H1 (cell line): ENCODE results near the gene RNGTT.

Experiments used
- EGR1 ChIP-seq: IDR thresholded peaks from 2 replicates; pipeline ENCODE4 v1.6.1; 2011; ENCODE audit warnings: low read depth, low read length, borderline replicate concordance
- EZH2 ChIP-seq: fragments of 200-600 bp; sonication (generic); IDR thresholded peaks from 2 replicates; pipeline ENCODE4 v1.7.1; 2012; ENCODE audit warnings: low read depth, mild to moderate bottlenecking, moderate library complexity, low read length, inconsistent platforms; ENCODE audit not compliant: severe bottlenecking
- HDAC6 ChIP-seq: IDR thresholded peaks from one replicate; pipeline ENCODE4 v1.7.1; 2012; ENCODE audit warnings: low read depth, mild to moderate bottlenecking, inconsistent platforms, low read length, moderate library complexity
- JUND ChIP-seq: IDR thresholded peaks from 2 replicates; pipeline ENCODE4 v1.6.1; 2011; ENCODE audit warnings: mild to moderate bottlenecking, improper control_type of control experiment, low read length
- MAFK ChIP-seq: IDR thresholded peaks from 2 replicates; pipeline ENCODE4 v1.6.1; 2012; ENCODE audit warnings: low read depth, mild to moderate bottlenecking, improper control_type of control experiment, low read length
- POLR2A ChIP-seq, 2 experiments: IDR thresholded peaks; 1 replicate in 1 of 2; 2 replicates in 1 of 2; pipeline ENCODE4 v1.6.1; 2011; ENCODE audit warnings: low read depth in 2 of 2, low read length in 2 of 2, mild to moderate bottlenecking in 2 of 2; ENCODE audit errors: control extremely low read depth in 1 of 2
- POLR2AphosphoS5 ChIP-seq: IDR thresholded peaks from 2 replicates; pipeline ENCODE4 v1.6.1; 2011; ENCODE audit warnings: low read depth, low read length
- TAF1 ChIP-seq: IDR thresholded peaks from 2 replicates; pipeline ENCODE4 v1.6.1; 2011; ENCODE audit warnings: mild to moderate bottlenecking, low read depth, low read length
- YY1 ChIP-seq: IDR thresholded peaks from 2 replicates; pipeline ENCODE4 v1.6.1; 2011; ENCODE audit warnings: low read depth, mild to moderate bottlenecking, low read length
- ZNF274 ChIP-seq: IDR thresholded peaks from 2 replicates; pipeline ENCODE4 v1.7.0; 2012; ENCODE audit warnings: low read length, borderline replicate concordance; ENCODE audit errors: extremely low read depth
- TF ChIP-seq, protein P1 (sequence below), 3 experiments: IDR thresholded peaks; 1 replicate in 2 of 3; 2 replicates in 1 of 3; pipeline versions ENCODE4 v1.5.1 to v1.6.1; 2011; ENCODE audit warnings: low read length in 3 of 3, mild to moderate bottlenecking in 3 of 3, inconsistent platforms in 2 of 3, low read depth in 1 of 3, moderate library complexity in 1 of 3; ENCODE audit not compliant: insufficient read depth in 1 of 3; ENCODE audit errors: control extremely low read depth in 1 of 3
- TF ChIP-seq, protein P2 (sequence below): IDR thresholded peaks from 2 replicates; pipeline ENCODE4 v1.6.1; 2012; ENCODE audit warnings: inconsistent platforms

DNA sequence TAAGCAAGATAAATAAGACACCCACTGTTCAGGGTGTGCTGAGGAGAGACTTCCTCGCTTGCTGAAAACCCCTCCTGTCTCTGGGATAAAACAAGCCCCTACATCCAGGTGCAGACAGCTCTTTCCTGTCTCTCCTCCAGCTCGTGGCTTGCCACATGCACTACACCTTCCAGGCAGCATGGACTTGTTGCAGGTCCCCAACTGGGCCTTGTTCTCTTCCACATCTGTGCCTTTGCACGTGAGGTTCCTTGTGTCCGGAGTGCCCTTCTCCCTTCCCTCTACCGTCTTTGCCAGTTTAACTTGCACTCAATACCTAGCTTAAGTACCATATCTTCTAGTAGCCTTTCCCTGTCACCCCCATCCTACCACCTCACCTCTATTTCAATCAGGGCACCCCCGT, 397.6 kb downstream of the RNGTT start:
- TF ChIP-seq POLR2A (IDR thresholded peaks at IDR 0.05; ENCODE audit: control extremely low read depth in 1 of 2, low read depth in 2 of 2, low read length in 2 of 2) = no peak
- no peak for TF ChIP-seq EGR1
- TF ChIP-seq, protein P1, sequence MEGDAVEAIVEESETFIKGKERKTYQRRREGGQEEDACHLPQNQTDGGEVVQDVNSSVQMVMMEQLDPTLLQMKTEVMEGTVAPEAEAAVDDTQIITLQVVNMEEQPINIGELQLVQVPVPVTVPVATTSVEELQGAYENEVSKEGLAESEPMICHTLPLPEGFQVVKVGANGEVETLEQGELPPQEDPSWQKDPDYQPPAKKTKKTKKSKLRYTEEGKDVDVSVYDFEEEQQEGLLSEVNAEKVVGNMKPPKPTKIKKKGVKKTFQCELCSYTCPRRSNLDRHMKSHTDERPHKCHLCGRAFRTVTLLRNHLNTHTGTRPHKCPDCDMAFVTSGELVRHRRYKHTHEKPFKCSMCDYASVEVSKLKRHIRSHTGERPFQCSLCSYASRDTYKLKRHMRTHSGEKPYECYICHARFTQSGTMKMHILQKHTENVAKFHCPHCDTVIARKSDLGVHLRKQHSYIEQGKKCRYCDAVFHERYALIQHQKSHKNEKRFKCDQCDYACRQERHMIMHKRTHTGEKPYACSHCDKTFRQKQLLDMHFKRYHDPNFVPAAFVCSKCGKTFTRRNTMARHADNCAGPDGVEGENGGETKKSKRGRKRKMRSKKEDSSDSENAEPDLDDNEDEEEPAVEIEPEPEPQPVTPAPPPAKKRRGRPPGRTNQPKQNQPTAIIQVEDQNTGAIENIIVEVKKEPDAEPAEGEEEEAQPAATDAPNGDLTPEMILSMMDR (IDR thresholded peaks at IDR 0.05; ENCODE audit: control extremely low read depth in 1 of 3, insufficient read depth in 1 of 3, low read depth in 1 of 3, low read length in 3 of 3) = no peak
- TF ChIP-seq EZH2 = no peak
- TF ChIP-seq MAFK = no peak
- no peak for TF ChIP-seq TAF1
- TF ChIP-seq POLR2AphosphoS5 = no peak
- no peak for TF ChIP-seq JUND
- TF ChIP-seq, protein P2, sequence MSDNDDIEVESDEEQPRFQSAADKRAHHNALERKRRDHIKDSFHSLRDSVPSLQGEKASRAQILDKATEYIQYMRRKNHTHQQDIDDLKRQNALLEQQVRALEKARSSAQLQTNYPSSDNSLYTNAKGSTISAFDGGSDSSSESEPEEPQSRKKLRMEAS = no peak
- no peak for TF ChIP-seq YY1
- no peak for TF ChIP-seq ZNF274
- no peak for TF ChIP-seq HDAC6
